ENCODE measurements around the gene DGKG.

DGKG gene

GRCh38 chr3:186160691-186161243, 201.3 kb downstream of the DGKG start:
- Histone ChIP-seq H3K27me3 (ENCODE audit: insufficient read depth, low read depth, severe bottlenecking) (no peaks in the 10 kb centered on the region), H3K36me3 (no peaks in the 10 kb centered on the region), H3K4me3 (ENCODE audit: low read depth, low read length) (no peak overlapping the region), H3K27ac (no peak overlapping the region), H3K9me3 (ENCODE audit: severe bottlenecking) (no peaks in the 10 kb centered on the region)
- TF ChIP-seq, protein P1, sequence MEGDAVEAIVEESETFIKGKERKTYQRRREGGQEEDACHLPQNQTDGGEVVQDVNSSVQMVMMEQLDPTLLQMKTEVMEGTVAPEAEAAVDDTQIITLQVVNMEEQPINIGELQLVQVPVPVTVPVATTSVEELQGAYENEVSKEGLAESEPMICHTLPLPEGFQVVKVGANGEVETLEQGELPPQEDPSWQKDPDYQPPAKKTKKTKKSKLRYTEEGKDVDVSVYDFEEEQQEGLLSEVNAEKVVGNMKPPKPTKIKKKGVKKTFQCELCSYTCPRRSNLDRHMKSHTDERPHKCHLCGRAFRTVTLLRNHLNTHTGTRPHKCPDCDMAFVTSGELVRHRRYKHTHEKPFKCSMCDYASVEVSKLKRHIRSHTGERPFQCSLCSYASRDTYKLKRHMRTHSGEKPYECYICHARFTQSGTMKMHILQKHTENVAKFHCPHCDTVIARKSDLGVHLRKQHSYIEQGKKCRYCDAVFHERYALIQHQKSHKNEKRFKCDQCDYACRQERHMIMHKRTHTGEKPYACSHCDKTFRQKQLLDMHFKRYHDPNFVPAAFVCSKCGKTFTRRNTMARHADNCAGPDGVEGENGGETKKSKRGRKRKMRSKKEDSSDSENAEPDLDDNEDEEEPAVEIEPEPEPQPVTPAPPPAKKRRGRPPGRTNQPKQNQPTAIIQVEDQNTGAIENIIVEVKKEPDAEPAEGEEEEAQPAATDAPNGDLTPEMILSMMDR (IDR thresholded peaks at IDR 0.05; ENCODE audit: low read depth, low read length): no peak
- DNase-seq: no peak

GRCh38 chr3:186154641-186155040, 207.4 kb downstream of the DGKG start:
- H3K4me3 ChIP-seq (ENCODE audit: low read depth, low read length): no peak overlapping the region
- no peaks in the 10 kb centered on the region for H3K27me3 ChIP-seq (ENCODE audit: insufficient read depth, low read depth, severe bottlenecking)

DNA sequence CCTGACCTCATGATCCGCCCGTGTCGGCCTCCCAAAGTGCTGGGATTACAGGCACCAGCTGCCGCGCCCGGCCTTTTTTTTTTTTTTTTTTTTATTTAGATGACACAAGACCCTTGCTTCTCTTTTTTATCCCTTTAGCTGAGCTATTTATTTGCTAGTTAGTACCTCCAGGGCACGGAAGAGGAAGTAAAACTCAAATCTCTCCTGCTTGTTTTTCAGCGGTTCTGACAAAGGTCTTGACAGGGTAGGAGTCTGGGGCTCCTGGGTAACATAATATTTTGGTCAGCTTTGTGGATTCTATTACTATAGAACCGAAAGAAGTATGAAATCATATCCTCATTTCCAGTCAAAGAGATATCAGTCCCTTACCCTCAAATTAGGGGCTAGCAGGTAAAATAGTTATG, 209.1 kb downstream of the DGKG start:
- Histone ChIP-seq H3K27me3 (ENCODE audit: insufficient read depth, low read depth, severe bottlenecking) (no peaks in the 10 kb centered on the region), H3K4me3 (ENCODE audit: low read depth, low read length) (no peak overlapping the region), H3K36me3 (no peaks in the 10 kb centered on the region), H3K27ac (no peak overlapping the region), H3K9me3 (ENCODE audit: severe bottlenecking) (no peaks in the 10 kb centered on the region)
- TF ChIP-seq, protein P1 (IDR thresholded peaks at IDR 0.05; ENCODE audit: low read depth, low read length): no peak
- no peak for DNase-seq

More at GRCh38 chr3:186154641-186155040, 207.4 kb downstream of the DGKG start:
- TF ChIP-seq, protein P1 (IDR thresholded peaks at IDR 0.05; ENCODE audit: low read depth, low read length): no peak
- Histone ChIP-seq H3K27ac (no peak overlapping the region), H3K9me3 (ENCODE audit: severe bottlenecking) (no peaks in the 10 kb centered on the region), H3K36me3 (no peaks in the 10 kb centered on the region)
- no peak for DNase-seq

DNA sequence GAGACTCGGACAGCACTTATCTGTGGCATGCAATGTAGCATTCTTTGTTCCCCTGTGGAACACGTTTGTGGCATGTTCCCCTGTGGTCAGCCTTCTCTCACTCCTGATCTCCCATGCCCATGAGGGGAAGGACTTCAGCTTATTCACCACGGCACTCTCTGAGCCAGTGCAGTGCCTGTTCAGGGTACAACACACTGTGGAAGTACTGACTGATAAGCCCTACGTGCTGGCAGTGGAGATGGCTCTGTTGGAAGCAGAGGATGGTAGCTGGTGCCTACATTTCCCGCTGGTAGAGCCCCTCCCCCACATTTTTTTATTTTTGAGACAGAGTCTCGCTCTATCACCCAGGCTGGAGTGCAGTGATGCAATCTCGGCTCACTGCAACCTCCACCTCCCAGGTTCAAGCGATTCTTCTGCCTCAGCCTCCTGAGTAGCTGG, 209.7 kb downstream of the DGKG start:
- Histone ChIP-seq H3K27ac (no peak overlapping the region), H3K9me3 (ENCODE audit: severe bottlenecking) (no peaks in the 10 kb centered on the region)

DNA sequence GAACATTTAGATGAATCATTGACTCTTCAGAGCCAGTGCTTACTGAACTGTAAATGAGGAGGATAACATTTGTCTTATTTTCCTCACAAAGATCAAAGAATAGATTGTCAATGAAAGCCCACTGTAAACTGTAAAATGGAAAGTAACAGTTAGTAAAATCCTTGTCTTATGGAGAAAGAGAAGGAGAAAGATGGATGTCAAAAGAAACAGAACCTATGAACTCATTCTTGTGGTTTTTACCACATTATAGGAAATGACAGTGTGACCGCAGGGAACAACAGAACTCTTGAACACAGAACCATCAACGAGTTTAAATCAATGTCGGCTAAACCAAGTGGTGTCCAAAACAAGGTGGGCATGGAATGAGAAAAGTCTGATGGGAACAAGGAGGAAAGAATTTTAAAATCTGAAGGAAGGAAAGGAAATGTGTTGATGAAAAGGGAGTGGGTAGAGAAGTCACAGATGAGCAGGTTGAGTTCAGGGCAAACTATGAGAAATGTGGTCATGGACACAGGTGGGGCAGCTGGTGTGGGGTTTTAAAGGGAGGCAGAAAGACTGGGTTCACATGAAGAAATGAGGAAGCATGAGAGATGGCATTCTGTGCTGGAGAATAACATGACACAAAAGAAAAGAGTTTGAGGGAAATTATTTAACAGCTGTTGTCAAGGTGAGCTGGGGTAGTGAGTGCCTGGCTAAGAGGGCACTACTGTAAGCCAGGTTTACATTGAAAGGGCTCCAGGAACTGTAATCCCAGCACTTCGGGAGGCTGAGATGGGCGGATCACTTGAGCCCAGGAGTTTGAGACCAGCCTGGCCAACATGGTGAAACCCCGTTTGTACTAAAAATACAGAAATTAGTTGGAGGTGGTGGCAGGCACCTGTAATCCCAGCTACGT, 210.7 kb downstream of the DGKG start:
- H3K27me3 ChIP-seq (ENCODE audit: insufficient read depth, low read depth, severe bottlenecking): no peaks in the 10 kb centered on the region
- DNase-seq: no peak
- H3K36me3 ChIP-seq: no peaks in the 10 kb centered on the region

More for the DNA sequence above, 209.7 kb downstream of the DGKG start:
- Histone ChIP-seq H3K36me3 (no peaks in the 10 kb centered on the region), H3K4me3 (ENCODE audit: low read depth, low read length) (no peak overlapping the region), H3K27me3 (ENCODE audit: insufficient read depth, low read depth, severe bottlenecking) (no peaks in the 10 kb centered on the region)
- no peak for DNase-seq
- TF ChIP-seq, protein P1 (IDR thresholded peaks at IDR 0.05; ENCODE audit: low read depth, low read length): no peak

More for the DNA sequence above, 210.7 kb downstream of the DGKG start:
- Histone ChIP-seq H3K27ac (no peak overlapping the region), H3K9me3 (ENCODE audit: severe bottlenecking) (no peaks in the 10 kb centered on the region), H3K4me3 (ENCODE audit: low read depth, low read length) (no peak overlapping the region)
- TF ChIP-seq, protein P1 (IDR thresholded peaks at IDR 0.05; ENCODE audit: low read depth, low read length): no peak
